CD4-positive, alpha-beta T cell treated with Interleukin-4 for 4 hours (primary cell): ENCODE data around the gene P2RX4.
"Not testable (repeated sequence)": the region's sequence is repeated elsewhere in the genome, so short reads cannot be mapped to it uniquely, and the experiment has no call there.

ENCODE experiments used
- DNase-seq: peaks from one replicate; pipeline ENCODE4 v3.0.0-alpha.2; 2020

P2RX4 gene

DNA sequence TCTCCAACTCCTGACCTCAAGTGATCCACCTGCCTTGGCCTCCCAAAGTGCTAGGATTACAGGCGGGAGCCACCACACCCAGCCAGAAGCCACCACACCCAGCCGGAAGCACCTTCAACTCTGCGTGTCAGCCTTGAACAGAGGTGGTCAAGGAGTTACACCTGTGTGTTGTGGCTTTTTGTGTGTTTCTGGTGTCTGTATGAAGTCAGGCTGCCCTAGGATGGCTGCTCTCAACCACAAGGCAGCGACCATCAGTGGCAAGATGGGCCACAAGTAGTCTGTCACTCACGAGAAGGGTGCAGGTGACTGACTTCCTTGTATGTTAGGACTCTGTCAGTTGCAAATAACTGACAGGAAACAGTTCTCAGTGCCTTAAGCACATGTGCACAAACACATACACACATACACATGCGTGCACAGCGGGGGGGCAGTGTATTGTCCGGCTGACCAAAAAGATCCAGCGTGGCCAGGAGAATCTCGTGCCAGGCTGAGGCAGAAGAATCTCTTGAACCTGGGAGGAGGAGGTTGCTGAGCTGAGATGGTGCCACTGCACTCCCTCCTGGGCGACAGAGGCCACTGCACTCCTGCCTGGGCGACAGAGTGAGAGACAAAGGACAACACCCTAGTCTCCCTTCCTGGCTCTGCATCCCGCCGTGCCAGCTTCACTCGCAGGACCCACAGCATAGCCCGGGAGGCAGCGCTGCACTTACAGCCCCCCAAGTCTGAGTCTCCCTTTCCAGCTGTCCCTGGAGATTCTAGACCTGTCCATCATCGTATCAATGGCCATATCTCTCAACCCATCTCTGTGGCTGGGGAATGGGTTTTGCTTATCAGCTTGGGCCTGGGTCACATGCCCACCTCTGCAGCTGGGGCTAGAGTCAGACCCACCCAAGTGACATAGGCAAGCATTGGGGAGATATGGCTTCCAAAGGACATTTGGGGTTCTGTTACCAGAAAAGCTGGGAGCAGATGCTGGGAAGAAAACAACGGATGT lies 13.7 kb downstream of the P2RX4 start:
- peak; percentile 45 for DNase-seq

DNA sequence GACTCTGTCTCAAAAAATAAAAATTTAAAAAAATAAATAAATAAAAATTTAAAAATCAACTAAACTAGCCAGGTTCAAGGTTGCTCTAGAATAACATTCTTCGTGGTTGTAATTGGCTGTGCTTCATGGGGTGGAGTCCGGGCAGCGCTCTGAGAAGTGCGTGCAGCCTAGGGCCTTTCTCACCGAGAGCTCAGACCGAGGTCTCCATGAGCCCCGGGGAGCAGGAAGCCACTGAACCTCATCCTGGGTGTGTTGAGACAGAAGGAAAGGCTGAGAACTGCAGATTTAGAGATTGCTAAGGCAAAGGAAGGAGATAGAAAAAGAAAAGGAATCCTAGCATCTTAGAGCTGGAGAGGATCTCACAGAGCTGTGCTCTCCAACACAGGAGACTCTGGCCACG lies 14.7 kb downstream of the P2RX4 start:
- peak; percentile 52 for DNase-seq

DNA sequence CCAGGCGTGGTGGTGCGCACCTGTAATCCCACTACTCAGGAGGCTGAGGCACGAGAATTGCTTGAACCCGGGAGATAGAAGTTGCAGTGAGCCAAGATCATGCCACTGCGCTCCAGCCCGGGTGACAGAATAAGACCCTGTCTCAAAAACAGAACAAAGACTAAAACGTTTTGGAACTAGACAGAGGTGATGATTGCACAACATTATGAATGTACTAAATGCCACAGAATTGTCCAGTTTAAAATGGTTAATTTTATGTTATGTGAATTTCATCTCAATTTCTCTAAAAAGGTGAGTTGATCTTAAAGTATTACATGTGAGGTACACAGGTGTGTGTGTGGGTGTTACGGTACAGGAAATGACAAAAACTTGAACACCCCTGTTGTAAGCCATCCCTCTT lies 16.5 kb downstream of the P2RX4 start:
- no peak for DNase-seq

- DNase-seq: not testable (repeated sequence)
Measured at GRCh38 chr12:121226871-121227270, 16.9 kb downstream of the P2RX4 start.

- DNase-seq: no peak
Measured at GRCh38 chr12:121227294-121227693, 17.4 kb downstream of the P2RX4 start.

- DNase-seq: no peak
Measured at GRCh38 chr12:121228919-121229665, 19.2 kb downstream of the P2RX4 start.

- peak; percentile 59 for DNase-seq
Measured at GRCh38 chr12:121229826-121230537, 20.1 kb downstream of the P2RX4 start.

GRCh38 chr12:121230538-121230907 lies 20.6 kb downstream of the P2RX4 start:
- DNase-seq: no peak

- no peak for DNase-seq
Measured at GRCh38 chr12:121232163-121232562, 22.2 kb downstream of the P2RX4 start.

DNA sequence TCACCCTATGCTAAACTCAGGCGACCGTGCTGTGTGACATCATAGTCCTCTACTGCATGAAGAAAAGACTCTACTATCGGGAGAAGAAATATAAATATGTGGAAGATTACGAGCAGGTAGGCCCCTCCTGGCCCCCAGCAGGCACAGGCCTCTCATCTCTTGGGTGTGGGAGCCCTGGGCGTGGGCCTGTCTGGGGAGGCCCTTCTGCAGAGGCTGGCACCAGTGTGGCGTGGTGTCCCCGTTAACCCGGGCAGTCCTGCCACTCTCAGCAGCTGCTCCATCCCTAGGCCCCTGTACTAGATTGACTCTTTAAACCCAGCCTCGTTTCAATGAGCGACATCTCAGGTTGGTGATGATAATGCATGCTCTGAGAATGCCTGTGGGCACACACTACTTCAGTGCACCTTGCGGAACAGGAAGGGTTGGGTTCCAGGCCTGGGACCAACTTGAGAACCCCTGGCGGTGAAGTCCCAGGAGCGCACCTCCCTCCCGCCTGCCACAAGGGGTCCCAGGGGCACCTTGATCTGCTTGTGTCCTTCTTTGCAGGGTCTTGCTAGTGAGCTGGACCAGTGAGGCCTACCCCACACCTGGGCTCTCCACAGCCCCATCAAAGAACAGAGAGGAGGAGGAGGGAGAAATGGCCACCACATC lies 23.2 kb downstream of the P2RX4 start:
- DNase-seq: no peak

DNA sequence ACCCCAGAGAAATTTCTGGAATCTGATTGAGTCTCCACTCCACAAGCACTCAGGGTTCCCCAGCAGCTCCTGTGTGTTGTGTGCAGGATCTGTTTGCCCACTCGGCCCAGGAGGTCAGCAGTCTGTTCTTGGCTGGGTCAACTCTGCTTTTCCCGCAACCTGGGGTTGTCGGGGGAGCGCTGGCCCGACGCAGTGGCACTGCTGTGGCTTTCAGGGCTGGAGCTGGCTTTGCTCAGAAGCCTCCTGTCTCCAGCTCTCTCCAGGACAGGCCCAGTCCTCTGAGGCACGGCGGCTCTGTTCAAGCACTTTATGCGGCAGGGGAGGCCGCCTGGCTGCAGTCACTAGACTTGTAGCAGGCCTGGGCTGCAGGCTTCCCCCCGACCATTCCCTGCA lies 23.7 kb downstream of the P2RX4 start:
- DNase-seq: no peak

- no peak for DNase-seq
Measured at GRCh38 chr12:121236776-121237175, 26.8 kb downstream of the P2RX4 start.

DNA sequence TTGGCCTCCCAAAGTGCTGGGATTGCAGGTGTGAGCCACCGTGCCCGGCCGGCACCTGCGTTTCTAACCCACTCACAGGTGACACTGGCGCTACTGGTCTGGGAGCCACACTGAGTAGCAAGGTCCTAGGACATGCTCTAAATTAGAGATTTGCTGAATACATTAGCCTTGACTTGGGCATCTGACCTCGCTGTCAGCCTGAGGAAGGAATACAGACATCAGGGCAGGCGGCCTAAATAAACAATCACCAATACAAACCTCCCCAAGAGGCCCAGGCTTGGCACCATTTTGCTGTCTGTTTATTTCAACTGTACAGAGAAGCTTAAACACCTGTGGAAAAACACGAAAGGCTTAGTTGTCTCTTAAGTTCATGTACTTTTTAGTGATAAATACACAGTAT lies 27.5 kb downstream of the P2RX4 start:
- DNase-seq: no peak

DNA sequence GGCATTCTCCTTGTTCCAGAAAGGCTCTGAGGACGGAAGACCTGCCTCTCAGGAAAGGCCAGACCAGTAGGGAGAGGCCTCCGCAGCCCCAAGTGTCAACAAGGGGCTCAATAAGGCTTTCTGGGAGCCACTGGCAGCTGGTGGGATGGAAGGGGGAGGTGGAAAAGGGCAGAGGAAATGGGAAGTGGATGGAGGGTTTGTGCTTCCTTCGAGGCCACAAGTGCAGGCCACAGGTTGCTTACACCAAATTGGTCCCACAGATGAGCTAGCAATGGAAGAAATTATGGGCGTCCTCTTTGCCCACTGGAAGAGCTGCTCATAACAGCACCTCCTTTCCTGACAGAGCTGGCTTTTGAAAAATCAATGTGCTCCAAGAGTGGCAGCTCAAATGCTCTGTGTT lies 28.2 kb downstream of the P2RX4 start:
- DNase-seq: no peak

DNA sequence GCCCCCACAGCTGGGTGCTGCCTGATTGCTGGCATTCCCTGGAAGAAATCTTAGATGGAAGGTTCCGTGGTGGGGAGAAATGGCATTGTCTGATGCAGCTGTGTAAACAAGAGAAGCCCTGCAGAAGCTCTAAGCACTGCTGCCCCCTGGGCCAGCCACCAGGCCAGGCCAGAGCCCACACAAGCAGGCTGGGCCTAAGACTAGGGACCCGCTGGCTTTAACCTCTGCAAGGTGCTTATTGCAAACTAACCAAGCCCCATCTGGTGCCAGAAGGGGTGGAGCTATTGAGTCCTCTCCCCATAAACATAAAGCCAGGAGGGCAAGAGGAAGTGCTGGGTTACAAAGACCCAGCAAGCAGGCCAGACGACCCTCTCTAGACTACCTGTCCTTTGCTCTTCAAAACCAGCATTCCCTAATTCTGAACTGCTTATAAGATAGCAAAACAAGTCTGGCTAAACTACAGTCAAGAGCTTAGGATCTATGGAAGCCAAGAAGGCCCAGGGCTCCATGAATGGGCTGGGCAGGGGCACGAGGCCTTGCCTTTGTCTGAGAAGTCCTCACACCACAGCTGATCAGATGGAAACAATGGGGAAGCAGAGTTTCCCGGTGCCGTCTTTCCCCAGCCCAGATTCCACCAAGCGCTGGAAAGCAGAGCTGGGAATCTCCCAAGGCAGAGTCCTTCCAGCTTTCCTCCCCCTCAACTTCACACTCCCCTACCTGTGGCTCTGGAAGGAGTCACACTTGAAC lies 28.8 kb downstream of the P2RX4 start:
- DNase-seq: no peak

GRCh38 chr12:121239351-121240061 lies 29.6 kb downstream of the P2RX4 start:
- no peak for DNase-seq

GRCh38 chr12:121240062-121240420 lies 30.1 kb downstream of the P2RX4 start:
- no peak for DNase-seq

DNA sequence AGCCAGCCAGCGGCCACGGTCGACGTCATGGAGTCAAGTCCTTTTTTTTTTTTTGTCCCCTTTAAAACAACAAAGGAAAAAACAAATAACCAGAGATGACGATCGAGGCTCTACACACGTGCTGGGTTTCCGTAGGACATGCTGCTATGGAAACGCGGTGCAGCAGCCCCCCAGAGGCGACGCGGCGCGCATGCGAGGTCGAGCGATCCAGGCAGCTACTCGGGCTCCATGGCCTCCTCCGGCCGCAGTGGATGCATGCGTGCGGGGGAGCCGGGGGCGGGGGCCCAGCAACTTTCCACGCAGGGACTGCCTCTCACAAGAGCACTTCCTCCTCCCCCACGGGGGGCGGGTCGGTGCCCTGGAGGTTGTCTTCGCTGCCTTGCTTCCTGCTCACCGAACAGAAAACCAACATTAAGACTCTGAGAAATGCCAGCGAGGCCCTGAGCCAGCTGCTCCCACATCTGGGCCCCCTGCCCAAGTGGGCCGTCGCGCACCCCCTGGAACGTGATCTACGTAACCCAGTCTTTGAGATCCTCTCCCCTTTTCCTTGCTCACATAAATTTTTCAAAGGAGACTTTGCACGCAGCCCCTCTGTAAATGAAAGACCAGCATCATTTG lies 30.7 kb downstream of the P2RX4 start:
- DNase-seq: peak; percentile 86

DNA sequence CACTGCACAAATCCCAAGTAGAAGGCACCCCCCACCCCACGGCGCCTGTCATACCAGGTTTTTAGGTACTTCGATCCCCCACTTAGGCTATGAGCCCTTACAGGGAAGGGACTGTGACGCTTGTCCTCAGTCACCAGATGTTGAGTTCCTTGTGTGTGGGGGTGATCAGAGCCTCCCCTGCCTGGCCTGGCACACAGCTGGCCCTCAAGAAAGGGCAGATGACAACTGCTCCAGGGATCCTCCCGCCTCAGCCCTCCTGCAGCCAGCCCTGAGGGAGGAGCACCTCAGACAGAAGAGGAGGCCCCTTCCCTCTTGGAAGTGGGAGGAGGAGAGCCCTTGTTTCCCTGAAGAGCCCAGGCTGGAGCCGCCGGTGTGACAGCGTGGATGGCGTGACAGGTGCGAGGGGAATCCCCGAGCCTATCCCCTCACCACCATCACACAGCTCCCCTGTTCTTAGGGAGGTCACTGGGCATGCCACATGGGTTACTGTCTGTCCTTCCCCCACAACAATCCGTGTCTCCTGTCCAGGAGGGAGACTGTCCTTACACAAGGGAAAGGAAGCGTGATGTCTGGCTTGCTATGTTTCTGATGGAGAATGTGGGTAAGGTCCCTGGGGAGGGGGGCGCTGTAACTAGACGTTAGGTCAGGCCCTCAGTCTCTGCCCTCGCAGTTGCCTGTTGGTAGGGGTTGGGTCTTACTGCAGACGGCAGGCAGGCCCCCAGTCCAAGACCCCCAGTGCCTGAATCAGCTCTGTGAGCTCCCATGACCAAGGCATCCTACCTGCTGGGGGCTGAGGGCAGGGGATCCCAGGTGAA lies 31.4 kb downstream of the P2RX4 start:
- DNase-seq: no peak

- no peak for DNase-seq
Measured at GRCh38 chr12:121245031-121245430, 35.1 kb downstream of the P2RX4 start.
